Memory B cell (primary cell): Measurements from ENCODE around the gene RELN.

Source experiments
- ATAC-seq: fragments of 150-1000 bp; cut with Tn5 transposase; 2 replicates; pipeline ENCODE4 v1.10.0; 2021; ENCODE audit warnings: low read depth, mild to moderate bottlenecking, moderate library complexity
- DNase-seq, 2 donors: peaks; one replicate each; pipeline ENCODE4 v3.0.0; 2022; ENCODE audit warnings: low spot score in 2 of 2
- H3K27ac Mint-ChIP-seq: one replicate; pipeline ENCODE4 v1.8.0; 2022; ENCODE audit warnings: mild to moderate bottlenecking, moderate library complexity, mixed read lengths
- H3K27me3 Mint-ChIP-seq: one replicate; pipeline ENCODE4 v1.8.0; 2022; ENCODE audit warnings: mixed read lengths
- H3K36me3 Mint-ChIP-seq: one replicate; pipeline ENCODE4 v1.8.0; 2022; ENCODE audit warnings: mild to moderate bottlenecking, mixed read lengths
- H3K4me1 Mint-ChIP-seq: one replicate; pipeline ENCODE4 v1.8.0; 2022; ENCODE audit warnings: mixed read lengths
- H3K4me3 Mint-ChIP-seq: one replicate; pipeline ENCODE4 v1.8.0; 2022; ENCODE audit warnings: mild to moderate bottlenecking, moderate library complexity, mixed read lengths
- H3K9me3 Mint-ChIP-seq: one replicate; pipeline ENCODE4 v1.8.0; 2022; ENCODE audit warnings: mixed read lengths

RELN gene

DNA sequence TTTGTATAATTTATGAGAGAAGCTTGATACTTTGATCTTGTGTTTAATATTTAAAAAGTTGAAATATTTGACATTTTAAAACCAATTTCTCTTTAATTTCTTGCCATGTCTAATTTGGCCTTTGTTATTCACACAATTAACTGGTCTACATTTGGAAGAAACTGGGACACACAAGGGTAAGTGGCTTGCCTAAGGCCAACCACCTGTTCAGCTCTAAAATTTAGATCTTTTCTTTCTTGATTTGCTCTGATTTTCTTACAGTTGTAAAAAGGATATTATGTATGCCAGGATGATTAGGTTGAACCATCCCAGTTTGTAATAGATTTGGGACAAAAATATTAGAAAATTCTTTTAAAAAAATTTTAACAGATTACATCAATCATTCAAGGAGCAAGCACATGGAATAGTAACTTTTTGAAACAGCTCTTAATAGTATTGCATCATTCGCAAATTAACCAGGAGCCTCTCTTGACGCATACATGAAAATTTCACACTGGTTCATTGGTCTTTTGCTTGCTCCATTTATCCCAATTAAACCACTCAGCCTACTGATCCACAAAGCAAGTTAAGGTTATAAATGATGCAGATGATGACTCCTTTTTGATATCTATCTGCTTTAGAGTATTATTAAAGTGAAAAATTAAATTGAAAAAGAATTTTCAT lies 321.0 kb downstream of the RELN start:
- Mint-ChIP-seq H3K4me3 (no peak overlapping the region), H3K36me3 (no peaks in the 10 kb centered on the region), H3K27ac (no peak overlapping the region), H3K4me1 (no peaks in the 10 kb centered on the region), H3K9me3 (no peaks in the 10 kb centered on the region), H3K27me3 (no peaks in the 10 kb centered on the region)
- no peak for DNase-seq
- no peak for ATAC-seq

DNA sequence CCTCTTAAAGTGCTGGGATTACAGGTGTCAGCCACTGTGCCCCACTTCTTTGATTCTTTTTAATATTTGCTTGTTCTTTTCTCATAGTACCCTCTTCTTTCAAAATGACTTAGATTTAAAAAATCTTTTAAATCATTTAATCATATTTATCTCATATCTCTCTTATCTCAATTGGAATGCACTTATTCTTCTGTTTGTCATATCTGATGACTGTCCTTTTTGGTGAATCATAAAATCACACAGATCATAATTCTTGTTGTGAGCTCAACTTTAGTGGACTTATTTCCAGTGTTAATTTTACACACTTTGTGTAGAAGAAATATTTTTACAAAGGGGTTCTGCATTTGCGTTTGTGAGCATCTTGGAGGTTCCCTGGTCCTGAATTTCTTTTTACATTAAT lies 323.1 kb downstream of the RELN start:
- no peaks in the 10 kb centered on the region for H3K4me1 Mint-ChIP-seq
- no peaks in the 10 kb centered on the region for H3K9me3 Mint-ChIP-seq
- no peak overlapping the region for H3K27ac Mint-ChIP-seq
- no peaks in the 10 kb centered on the region for H3K27me3 Mint-ChIP-seq
- H3K4me3 Mint-ChIP-seq: no peak overlapping the region
- no peaks in the 10 kb centered on the region for H3K36me3 Mint-ChIP-seq
- ATAC-seq: no peak
- no peak for DNase-seq

DNA sequence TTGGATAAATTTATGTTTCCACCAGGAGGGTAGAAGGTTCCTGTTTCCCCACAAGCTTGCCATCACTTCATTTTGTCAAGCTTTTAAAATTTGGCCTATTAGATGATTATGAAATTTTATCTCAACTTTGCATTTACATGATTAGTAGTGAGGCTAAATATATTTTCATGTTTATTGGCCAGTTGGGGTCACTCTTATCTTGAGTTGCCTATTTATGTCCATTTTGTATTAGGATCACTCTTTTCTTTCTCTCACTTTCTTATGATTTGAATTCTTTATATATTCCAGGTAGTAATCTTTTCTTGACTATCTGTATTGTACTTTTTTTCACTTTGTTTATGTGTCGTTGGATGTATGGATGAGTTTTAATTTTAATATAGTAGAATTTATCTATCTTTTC lies 324.9 kb downstream of the RELN start:
- H3K27me3 Mint-ChIP-seq: no peaks in the 10 kb centered on the region
- no peak overlapping the region for H3K27ac Mint-ChIP-seq

DNA sequence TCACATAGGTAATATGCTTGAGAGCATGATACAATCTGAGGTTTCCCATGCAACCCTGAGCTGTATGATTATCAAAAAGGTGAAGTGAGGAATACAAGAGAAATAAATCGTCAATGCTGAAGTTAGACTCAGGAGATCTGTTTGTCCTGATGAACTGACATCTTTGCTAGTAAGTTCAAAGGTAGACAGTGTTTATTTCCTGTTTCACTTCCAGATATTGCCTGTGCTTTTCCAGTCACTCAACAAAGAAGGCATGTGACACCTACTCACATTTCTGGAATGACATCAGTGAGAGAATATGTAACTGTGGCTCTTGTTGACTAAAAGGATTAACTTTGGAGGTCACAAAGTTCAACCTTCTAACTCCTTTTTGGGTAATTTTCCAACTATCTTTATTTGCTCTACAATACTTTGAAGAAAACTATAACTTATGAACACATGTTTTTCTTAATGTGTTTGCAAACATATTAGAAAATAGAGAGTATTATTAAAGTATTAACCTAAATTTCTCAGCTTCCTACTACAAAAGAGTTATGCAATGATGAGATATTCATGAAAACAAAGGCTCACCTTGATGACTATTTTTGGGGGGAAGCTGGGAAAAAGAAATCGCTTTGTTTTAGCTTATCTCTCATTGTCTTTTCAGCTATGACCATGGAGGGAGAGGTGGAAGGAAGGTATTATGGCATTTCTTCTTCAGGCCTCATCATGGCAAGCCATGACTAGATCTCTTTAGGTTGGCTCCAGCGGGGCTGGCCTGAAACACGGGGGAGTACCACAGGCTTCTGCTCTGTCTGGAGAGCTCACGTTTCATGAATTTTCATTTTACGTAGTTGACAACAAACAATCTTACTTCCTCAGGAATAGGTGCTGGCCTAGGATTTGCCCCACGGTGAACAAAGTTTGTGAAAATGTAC lies 328.7 kb downstream of the RELN start:
- Mint-ChIP-seq H3K4me1 (no peaks in the 10 kb centered on the region), H3K4me3 (no peak overlapping the region), H3K27ac (no peak overlapping the region), H3K36me3 (no peaks in the 10 kb centered on the region), H3K27me3 (peaks cover 6% of the 10 kb centered on the region), H3K9me3 (no peaks in the 10 kb centered on the region)
- DNase-seq (no peak), ATAC-seq (no peak)

More for the DNA sequence above, 324.9 kb downstream of the RELN start:
- Mint-ChIP-seq H3K36me3 (no peaks in the 10 kb centered on the region), H3K9me3 (no peaks in the 10 kb centered on the region), H3K4me1 (no peaks in the 10 kb centered on the region), H3K4me3 (no peak overlapping the region)
- ATAC-seq: no peak
- no peak for DNase-seq

DNA sequence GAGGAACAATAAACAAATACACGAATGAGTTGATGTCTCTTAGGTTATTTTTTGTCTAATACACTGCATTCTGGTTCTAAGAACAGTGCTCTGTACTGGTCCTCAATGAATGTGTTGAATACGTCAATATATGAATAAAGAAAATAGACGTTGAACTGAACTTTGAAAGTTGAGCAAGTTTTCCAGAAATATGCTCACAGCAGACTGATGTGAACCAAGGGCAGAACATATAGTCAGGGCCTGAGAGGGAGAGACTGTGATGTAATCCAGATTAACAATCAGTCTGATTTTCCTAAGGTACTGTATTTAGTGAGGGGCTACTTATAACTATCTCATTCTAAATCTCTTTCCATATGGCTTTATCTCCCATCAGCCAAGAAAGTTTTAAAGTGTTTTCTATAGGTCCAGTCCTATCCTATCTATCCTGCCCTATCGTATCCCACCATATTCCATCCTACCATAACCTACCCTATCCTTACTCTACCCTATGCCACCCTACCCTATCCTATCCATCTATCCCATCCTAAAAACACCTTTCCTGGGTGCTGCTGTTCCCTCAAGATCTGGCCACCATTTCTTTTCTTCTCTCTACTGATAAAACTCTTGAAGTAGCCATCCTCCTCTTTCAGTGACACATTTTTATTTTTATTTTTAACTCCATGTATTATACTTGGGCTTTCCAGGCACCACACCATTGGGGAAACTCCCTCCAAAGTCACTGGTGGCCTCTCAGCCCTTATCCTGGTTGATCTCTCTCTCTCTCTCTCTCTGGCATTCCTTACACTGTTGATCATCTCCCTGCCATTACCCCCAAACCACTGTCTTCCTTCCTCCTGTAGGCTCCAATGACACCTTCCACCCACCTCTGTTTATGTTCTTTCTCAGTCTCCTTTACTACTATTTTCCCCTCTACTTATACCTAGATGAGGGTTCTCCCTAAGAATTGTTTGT lies 331.1 kb downstream of the RELN start:
- Mint-ChIP-seq H3K27ac (no peak overlapping the region), H3K9me3 (no peaks in the 10 kb centered on the region), H3K4me3 (no peak overlapping the region), H3K4me1 (no peaks in the 10 kb centered on the region), H3K36me3 (no peaks in the 10 kb centered on the region), H3K27me3 (peaks cover 6% of the 10 kb centered on the region)
- ATAC-seq (no peak), DNase-seq (no peak)

DNA sequence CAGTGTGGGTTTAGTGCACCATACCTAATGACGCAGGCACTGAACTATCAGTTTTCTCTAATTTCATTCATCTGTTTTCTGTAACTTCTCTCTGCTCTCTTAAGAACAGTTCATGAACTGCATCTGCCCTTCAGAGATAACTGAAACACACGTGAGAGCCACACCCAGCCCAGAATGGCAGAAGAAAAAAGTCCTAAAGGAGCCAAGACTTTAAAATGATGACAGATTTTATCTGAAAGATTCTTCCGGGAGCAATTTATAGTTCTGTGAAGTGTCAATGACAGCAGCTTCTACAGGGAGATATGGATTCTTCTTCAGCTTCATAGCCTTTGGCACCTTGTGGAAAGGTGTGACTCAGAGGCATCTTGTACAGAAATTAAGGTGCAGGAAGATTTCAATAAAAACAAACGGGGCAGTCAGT lies 332.0 kb downstream of the RELN start:
- ATAC-seq (no peak), DNase-seq (no peak)
- H3K9me3 Mint-ChIP-seq: no peaks in the 10 kb centered on the region
- no peak overlapping the region for H3K27ac Mint-ChIP-seq
- no peaks in the 10 kb centered on the region for H3K36me3 Mint-ChIP-seq
- no peaks in the 10 kb centered on the region for H3K4me1 Mint-ChIP-seq
- no peak overlapping the region for H3K4me3 Mint-ChIP-seq
- H3K27me3 Mint-ChIP-seq: peaks cover 6% of the 10 kb centered on the region

DNA sequence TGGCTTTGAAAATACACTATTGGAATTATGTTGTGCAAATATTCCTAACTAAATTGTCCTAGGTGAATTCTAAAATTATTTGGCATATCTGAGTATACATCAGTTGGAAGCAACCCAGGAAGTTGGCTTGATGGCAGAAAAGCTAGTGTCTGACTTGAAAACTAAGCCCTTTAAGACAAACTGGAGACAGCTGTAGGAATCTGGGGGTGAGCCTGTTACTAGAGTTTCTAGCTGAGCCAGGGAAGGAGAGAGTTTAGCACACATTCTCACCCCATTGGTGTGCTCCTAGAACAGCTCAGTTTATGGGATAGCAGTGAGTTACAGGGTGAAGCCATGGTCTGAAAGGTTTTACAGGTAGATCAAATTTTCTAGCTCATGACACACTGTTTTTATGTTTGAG lies 333.2 kb downstream of the RELN start:
- no peak for DNase-seq
- Mint-ChIP-seq H3K27ac (no peak overlapping the region), H3K9me3 (no peaks in the 10 kb centered on the region), H3K4me1 (no peaks in the 10 kb centered on the region), H3K36me3 (no peaks in the 10 kb centered on the region), H3K27me3 (peaks cover 6% of the 10 kb centered on the region), H3K4me3 (no peak overlapping the region)
- no peak for ATAC-seq

DNA sequence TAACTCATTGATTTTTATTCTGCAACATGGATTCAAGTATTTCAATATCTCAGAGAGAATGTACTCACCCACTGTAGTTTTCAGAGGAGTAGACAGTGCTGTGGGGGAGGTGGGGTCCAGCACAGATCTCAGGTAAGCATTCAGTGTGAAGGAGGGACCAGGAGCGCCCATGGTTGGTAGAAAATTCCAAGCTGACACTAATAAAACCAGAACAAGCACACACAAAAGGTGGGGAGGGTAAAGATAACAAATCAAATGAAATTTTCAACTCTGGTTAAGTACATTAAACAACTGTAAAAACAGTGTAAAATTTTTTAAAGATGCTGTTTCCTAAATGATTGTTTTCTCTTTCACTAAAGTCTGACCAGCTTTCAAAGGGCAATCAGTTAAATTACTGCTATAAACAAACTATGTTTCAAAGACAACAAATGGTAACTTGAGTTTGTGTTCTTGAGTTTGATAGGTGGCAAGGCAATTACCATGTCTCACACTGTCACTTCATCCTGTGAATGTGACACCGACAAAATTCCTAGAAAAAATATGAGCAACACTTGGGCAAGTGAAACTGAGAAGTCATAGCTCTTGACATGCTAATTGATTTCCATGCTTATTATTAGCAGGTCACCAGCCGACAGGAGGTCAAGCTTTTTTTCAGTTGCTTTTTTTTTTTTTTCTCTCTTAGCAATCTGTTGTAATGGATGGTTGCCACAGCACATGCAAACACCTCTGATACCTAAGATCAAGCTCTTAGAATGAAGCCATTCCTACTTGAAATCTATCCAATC lies 337.7 kb downstream of the RELN start:
- Mint-ChIP-seq H3K27me3 (no peaks in the 10 kb centered on the region), H3K36me3 (no peaks in the 10 kb centered on the region), H3K27ac (no peak overlapping the region), H3K4me3 (no peak overlapping the region), H3K9me3 (peaks cover 7% of the 10 kb centered on the region), H3K4me1 (no peaks in the 10 kb centered on the region)
- ATAC-seq (no peak), DNase-seq (no peak)

DNA sequence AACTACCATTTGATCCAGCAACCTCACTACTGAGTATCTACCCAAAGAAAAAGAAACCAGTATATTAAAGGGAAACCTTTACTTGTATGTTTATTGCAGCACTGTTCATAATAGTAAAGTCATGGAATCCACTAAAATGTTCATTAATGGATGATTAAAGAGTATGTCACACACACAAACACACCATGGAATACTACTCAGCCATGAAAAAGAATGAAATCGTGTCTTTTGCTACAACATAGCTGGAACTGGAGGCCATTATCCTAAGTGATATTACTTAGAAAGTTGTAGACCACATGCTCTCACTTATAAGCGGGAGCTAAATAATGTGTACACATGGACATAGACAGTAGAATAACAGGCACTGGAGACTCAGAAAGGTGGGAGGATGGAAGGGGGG lies 340.4 kb downstream of the RELN start:
- Mint-ChIP-seq H3K9me3 (peaks cover 15% of the 10 kb centered on the region), H3K4me3 (no peak overlapping the region), H3K27me3 (no peaks in the 10 kb centered on the region), H3K36me3 (no peaks in the 10 kb centered on the region), H3K4me1 (no peaks in the 10 kb centered on the region), H3K27ac (no peak overlapping the region)
- DNase-seq (no peak), ATAC-seq (no peak)

DNA sequence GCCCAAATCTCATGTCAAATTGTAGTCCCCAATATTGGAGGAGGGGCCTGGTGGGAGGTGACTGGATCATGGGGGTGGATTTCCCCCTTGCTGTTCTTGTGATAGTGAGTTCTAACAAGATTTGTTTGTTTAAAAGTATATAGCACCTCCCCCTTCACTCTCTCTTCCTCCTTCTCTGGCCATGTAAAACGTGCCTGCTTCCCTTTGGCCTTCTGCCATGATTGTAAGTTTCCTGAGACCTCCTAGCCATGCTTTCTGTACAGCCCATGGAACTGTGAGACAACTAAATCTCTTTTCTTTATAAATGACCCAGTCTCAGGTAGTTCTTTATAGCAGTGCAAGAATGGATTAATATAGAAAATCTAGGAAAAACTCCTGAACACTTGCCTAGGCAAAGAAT lies 341.3 kb downstream of the RELN start:
- Mint-ChIP-seq H3K27me3 (no peaks in the 10 kb centered on the region), H3K36me3 (no peaks in the 10 kb centered on the region), H3K4me3 (no peak overlapping the region), H3K4me1 (no peaks in the 10 kb centered on the region), H3K27ac (no peak overlapping the region), H3K9me3 (peaks cover 15% of the 10 kb centered on the region)
- ATAC-seq (no peak), DNase-seq (no peak)

DNA sequence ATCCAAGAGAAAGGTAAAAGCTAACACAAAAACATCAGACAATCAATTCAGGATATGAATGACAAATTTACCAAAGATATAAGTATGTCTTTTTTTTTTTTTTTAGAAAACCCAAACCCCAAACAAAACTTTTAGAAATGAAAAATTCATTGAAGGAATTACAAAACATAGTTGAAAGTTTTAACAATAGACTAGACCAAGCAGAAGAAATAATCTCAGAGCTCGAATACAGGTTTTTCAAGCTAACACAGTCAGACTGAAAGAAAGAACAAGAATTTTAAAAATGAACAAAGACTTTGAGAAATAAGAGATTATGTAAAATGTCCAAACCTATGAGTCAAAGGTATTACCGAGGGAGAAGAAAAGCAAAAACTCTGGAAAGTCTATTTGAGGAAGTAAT lies 345.1 kb downstream of the RELN start:
- Mint-ChIP-seq H3K36me3 (no peaks in the 10 kb centered on the region), H3K27ac (no peak overlapping the region), H3K9me3 (peaks cover 15% of the 10 kb centered on the region), H3K27me3 (no peaks in the 10 kb centered on the region), H3K4me1 (no peaks in the 10 kb centered on the region), H3K4me3 (no peak overlapping the region)
- no peak for DNase-seq
- ATAC-seq: no peak

DNA sequence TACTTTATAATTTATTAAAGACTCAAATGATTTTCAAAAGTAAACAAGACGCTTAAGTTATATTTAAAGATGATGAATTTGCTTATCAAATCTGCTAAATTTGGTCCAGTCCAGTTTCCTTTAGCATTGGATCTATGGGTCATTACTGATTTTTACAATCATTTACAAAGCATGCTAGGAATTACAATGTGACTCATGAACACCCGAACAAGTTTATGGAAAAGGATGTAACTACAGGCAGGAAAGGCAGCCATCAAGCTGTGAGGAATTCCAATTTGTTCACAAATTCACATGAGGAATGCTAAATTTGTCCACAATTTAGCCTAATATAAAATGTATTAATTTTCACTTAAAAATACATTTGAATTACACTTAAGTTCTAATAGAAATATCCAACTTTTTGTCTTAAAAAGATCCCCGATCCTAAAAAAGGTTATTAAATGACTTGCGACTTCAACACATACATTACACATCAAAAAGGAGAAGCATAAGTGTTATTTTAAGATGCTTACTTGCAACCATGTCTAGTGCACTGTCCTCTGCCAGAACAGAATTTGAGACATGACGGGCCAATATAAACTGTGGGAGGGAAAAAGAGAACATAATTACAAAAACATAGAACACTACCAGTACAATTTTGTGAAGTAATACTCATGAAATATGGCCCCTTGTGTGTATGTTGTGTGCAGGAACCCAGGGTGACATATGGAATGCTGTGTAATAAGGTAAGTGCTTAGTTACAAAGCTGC lies 349.3 kb downstream of the RELN start:
- peaks cover 3% of the 10 kb centered on the region for H3K27me3 Mint-ChIP-seq
- no peak overlapping the region for H3K4me3 Mint-ChIP-seq
- ATAC-seq: no peak
- no peak overlapping the region for H3K27ac Mint-ChIP-seq
- no peaks in the 10 kb centered on the region for H3K36me3 Mint-ChIP-seq
- DNase-seq: no peak
- H3K4me1 Mint-ChIP-seq: no peaks in the 10 kb centered on the region
- H3K9me3 Mint-ChIP-seq: peaks cover 4% of the 10 kb centered on the region

DNA sequence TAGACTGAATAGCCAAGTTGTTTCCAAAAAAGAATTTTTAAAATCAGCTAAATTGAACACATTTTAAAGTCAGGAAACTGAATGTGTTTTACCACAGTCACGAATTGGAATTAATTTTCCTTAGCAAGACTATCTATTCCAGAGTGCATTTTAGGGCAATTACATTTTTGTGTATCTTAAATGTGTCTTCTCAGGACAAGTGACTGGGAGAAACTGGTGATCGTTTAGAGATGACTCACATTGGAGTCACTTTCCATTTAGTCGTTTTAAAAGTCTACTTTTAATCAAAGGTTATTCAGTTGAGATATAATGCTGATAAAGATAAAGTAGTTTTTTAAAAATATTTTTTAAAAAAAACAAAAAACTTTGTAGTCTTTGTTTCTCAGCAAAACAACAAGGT lies 351.7 kb downstream of the RELN start:
- ATAC-seq: no peak
- no peaks in the 10 kb centered on the region for H3K4me1 Mint-ChIP-seq
- no peaks in the 10 kb centered on the region for H3K9me3 Mint-ChIP-seq
- peaks cover 3% of the 10 kb centered on the region for H3K27me3 Mint-ChIP-seq
- H3K4me3 Mint-ChIP-seq: no peak overlapping the region
- H3K36me3 Mint-ChIP-seq: no peaks in the 10 kb centered on the region
- DNase-seq: no peak
- no peak overlapping the region for H3K27ac Mint-ChIP-seq
